Middle frontal gyrus (tissue), 1 donor: Measurements from ENCODE around the gene PRAMEF10.
"Not testable (repeated sequence)": the region's sequence is repeated elsewhere in the genome, so short reads cannot be mapped to it uniquely, and the experiment has no call there.

Experiments used
- DNase-seq: peaks from one replicate; pipeline ENCODE4 v3.0.0-alpha.2; 2015; ENCODE audit warnings: low spot score; ENCODE audit errors: extremely low spot score

PRAMEF10 gene, protein sequence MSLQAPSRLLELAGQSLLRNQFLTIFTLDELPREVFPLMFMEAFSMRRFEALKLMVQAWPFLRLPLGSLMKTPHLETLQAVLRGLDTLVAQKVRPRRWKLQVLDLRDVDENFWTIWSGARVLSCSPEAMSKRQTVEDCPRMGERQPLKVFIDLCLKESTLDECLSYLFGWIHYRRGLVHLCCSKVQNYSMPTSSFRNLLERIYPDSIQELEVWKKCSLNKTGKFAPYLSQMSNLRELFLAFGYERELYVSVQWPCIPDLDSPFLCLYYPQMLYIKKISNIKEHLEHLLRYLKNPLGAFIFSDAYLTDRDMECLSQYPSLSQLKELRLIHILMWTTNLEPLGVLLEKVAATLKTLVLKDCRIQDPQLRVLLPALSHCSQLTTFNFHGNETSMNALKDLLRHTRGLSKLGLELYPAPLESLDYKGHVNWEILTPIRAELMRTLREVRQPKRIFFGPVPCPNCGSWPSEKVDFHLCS

DNA sequence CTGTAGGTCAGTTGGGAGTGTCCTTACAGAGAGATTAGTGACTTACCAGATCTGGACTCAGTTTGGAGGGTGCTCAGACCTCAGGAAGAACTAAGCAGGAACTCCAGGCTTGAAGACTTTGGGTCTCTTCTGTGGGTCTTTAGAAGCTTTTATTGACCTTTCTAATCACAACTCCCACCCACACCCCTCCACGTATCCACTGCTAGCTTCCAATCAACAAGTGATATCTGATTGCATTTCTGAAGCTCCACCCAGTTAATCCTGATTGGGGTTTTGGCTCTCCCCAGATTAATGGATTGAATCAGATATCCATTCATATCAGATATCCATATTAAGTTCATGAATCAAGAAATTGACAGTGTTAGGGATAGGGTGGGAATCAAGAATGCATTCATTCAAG lies at the start of gene PRAMEF10:
Gene PRAMEF10, minus strand, starts transcription at position 101 of the 400 bp plus-strand sequence. CDS start 2,423 bp downstream, outside the sequence.
- not testable (repeated sequence) for DNase-seq

DNA sequence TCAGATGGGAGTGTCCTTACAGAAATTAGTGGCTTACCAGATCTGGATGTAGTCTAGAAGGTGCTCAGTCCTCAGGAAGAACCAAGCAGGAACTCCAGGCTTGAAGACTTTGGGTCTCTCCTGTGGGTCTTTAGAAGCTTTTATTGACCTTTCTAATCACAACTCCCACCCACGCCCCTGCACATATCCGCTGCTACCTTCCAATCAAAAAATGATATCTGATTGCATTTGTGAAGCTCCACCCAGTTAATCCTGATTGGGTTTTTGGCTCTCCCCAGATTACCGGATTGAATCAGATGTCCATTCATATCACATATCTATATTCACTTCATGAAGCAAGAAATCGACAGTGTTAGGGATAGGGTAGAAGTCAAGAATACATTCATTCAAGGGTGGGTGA lies 49.4 kb upstream of the PRAMEF10 start, which contains the start of gene PRAMEF6:
Gene PRAMEF6, minus strand, starts transcription at position 101 of the 400 bp plus-strand sequence. CDS start 5,062 bp downstream, outside the sequence.
- DNase-seq: not testable (repeated sequence)

DNA sequence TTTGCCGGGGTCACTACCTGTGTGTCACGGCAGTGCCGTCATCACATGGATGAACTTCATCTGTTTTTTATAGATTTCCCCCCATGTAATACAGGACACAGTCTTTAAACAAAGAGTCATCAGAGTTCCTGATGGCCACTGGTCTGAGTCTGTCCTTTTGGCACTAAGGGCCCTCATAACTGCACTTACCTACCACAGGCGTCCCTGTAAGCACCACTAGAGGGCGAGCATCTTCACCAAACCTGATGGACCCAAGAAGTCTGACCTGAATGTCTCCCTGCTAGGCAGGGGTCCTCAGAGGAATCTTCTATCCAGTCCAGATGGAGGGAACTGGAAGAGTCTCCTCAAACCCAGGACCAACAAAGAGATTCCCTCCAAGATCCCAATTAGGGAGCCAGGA lies 26.3 kb upstream of the PRAMEF10 start:
- DNase-seq: not testable (repeated sequence)

DNA sequence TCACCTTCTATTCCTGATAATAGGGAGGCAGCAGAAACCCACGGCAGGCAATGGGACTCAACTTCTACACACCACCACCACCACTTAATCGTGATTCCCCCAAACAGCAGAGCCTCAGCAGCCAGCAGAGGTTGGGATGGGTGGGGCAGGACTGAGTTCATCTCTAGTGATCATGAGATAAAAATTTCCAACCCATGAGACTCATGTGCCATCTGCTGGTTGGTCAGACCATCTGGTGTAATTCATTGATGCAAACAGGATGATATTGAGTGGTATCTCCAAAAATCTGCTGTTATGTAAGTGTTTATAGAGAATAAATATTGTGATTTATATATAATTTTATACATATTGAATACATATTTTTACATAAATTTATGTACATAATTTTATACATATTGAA lies 23.7 kb upstream of the PRAMEF10 start:
- not testable (repeated sequence) for DNase-seq

DNA sequence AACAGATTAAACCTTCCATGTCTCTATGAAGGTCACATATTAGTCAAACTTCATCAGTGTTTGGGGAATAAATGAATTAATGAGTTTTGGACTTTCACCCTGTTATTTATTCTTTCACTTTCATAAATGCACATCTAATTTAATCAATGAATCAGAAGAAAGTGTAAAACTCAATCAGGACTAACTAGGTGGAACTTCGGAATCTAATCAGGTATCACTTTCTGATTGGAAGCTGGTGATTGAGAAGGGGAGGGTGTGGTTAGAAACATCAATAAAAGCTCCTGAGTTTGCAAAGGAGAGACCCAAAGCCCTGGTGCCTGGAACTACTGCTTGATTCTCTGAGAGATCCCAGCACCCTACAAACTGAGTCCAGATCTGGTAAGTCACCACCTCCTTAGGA lies 18.2 kb upstream of the PRAMEF10 start, which contains the start of gene PRAMEF7:
Gene PRAMEF7, plus strand, starts transcription at position 301 of the 400 bp plus-strand sequence. CDS start 1,083 bp downstream, outside the sequence.
- not testable (repeated sequence) for DNase-seq

DNA sequence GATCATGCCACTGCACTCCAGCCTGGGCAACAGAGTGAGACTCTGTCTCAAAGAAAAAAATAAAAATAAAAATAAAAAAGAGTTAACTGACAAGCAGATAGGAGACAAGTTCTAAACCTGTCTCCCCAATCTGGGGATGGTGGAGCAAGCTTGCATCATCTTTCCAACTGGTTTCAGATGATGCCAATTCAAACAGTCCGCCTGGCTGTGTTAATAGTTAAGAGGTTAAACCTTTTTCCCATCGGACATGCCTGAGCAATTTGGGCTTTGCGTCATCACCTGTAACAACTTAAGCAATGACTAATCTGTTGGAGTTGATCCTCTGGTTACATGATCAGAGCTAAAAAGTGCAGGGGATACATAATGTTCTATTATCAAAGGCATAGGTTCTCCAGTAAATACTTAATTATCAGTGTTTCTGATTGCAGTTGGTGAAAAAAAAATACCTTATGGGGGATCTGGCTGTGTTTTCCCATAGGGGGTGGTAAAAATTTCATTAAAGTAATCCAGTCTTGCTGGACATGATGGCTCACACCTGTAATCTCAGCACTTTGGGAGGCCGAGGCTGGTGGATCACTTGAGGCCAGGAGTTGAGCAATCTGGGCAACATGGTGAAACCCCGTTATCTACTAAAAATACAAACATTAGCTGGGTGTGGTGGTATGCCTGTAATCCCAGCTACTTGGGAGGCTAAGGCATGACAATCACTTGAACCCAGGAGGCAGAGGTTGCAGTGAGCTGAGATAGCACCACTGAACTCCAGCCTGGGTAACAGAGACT lies 5.9 kb upstream of the PRAMEF10 start:
- not testable (repeated sequence) for DNase-seq

DNA sequence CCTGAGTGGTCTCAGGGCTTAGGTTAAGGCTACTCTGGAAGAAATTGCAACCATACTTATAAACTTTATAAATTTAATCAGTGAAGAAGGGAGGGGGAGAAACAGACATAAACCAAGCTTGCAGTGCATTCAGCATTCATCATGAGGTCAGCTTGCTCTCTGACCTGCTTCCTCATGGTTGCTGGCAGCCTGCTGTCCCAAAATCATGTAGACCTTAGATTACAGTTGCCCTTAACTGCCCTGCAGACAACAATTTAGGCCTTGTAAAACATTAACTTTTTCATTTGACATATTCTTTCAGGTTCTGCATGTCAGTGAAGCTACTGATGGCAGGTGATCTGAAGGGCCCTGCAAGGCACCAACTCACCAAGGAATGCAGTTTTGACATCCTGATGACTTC lies 1.1 kb upstream of the PRAMEF10 start:
- DNase-seq: not testable (repeated sequence)

DNA sequence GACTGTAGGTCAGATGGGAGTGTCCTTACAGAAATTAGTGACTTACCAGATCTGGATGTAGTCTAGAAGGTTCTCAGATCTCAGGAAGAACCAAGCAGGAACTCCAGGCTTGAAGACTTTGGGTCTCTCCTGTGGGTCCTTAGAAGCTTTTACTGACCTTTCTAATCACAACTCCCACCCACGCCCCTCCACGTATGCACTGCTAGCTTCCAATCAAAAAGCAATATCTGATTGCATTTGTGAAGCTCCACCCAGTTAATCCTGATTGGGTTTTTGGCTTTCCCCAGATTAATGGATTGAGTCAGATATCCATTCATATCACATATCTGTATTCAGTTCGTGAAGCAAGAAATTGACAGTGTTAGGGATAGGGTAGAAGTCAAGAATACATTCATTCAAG lies 12.0 kb downstream of the PRAMEF10 start, which contains the start of gene PRAMEF4:
Gene PRAMEF4, minus strand, starts transcription at position 101 of the 400 bp plus-strand sequence. CDS start 2,807 bp downstream, outside the sequence.
- DNase-seq: not testable (repeated sequence)

DNA sequence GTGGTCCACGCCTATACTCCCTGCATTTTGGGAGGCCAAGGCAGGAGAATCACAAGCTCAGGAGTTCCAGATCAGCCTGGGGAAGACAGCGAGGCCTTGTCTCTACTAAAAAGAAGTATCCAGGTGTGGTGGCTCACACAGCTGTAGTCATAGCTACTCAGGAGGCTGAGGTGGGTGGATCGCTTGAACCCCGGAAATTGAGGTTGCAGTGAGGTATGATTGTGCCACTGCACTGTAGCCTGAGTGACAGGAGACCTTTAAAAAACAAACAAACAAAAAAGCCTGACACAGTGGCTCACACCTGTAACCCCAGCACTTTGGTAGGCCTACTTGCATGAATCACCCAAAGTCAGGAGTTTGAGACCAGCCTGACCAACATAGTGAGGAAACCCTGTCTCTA lies 19.6 kb downstream of the PRAMEF10 start:
- not testable (repeated sequence) for DNase-seq

DNA sequence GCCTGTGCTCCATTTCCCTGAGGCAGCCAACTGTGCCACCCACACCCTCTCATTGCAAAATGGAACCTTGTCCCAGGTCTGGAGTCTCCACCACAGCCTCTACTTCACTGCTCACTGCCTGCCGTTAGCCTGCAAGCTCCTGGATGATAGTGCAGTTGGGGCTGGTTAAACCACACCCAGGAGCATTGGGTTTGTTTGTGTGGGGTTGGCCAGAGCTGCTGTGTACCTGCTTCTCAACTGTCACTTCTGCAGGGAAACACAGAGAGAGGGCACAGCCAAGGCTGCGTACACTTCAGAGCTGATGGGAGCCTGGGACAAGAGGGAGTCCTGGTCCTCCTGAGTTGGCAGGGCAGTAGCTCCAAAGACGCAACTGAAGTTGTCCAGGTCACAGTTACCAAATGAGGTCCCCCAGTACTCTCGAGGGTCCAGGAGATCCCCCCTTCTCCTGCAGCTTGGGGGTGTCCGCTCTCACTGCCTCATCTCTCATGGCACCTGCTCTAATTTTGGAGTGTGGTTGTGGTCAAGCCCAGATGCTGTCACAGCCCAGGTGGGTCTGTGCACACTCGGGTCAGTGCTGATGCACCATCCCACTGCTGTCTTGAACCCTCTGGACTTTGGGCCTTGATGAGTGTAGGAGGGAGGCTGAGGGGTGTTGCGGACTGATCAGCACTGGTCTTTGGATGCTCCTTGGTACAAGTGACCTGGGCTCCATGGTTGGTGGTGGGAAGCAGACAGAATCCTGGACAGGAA lies 34.8 kb downstream of the PRAMEF10 start:
- not testable (repeated sequence) for DNase-seq

DNA sequence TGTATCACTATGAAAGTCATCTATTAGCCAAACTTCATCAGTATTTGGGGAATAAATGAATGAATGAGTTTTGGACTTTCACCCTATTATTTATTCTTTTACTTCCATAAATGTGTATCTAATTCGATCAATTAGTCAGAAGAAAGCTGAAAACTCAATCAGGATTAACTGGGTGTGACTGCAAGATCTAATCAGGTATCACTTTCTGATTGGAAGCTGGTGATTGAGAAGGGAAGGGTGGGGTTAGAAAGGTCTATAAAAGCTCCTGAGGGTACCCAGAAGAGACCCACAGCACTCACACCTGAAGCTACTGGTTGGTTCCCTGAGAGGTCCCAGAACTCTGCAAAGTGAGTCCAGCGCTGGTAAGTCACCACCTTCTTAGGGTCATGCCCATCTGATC lies 41.3 kb downstream of the PRAMEF10 start, which contains the start of gene PRAMEF2:
Gene PRAMEF2, plus strand, starts transcription at position 301 of the 400 bp plus-strand sequence. CDS start 1,924 bp downstream, outside the sequence.
- not testable (repeated sequence) for DNase-seq

DNA sequence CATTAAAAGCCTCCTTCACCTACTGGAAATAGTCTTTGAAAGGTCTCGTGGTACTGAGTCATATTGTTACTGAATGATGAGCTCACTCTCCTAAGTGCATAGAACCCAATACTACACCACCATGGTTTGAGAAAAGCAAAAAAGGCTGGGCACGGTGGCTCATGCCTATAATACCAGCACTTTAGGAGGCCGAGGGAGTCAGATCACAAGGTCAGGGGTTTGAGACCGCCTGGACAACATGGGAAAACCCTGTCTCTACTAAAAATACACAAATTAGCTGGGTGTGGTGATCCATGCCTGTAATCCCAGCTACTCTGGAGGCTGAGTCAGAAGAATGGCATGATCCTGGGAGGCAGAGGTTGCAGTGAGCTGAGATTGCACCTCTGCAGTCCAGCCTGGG lies 46.3 kb downstream of the PRAMEF10 start:
- DNase-seq: no peak

DNA sequence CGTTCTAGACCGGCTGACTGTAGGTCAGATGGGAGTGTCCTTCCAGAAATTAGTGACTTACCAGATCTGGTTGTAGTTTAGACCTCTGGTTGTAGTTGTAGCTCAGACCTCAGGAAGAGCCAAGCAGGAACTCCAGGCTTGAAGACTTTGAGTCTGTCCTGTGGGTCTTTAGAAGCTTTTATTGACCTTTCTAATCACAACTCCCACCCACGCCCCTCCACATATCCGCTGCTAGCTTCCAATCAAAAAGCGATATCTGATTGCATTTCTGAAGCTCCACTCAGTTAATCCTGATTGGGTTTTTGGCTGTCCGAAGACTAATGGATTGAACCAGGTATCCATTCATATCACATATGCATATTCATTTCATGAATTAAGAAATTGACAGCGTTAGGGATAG lies 49.5 kb downstream of the PRAMEF10 start, which contains the start of gene HNRNPCL1:
Gene HNRNPCL1, minus strand, starts transcription at position 101 of the 400 bp plus-strand sequence. CDS start 431 bp downstream, outside the sequence.
- not testable (repeated sequence) for DNase-seq
